ENCODE results near the gene RAB32.

RAB32 gene

DNA sequence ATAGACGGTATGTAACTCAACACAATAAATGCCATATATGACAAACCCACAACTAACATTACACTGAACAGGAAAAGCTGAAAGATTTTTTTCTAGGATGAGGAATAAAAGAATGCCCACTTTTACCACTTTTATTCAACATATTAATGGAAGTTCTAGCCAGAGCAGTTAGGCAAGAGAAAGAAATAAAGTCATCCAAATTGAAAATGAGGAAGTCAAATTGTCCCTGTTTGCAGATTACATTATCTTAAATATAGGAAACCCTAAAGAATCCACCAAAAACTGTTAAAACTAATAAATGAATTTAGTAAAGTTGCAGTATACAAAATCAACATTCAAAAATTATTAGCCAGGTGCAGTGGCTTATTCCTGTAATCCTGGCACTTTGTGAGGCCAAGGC is 30.6 kb downstream of the RAB32 start:
- Histone ChIP-seq H3K27ac (no peak overlapping the region), H4K20me1 (no peaks in the 10 kb centered on the region), H3K4me2 (no peak overlapping the region; a peak in 1 of 22 replicates), H3K4me3 (no peak overlapping the region), H3K9me3 (replicated peaks in 1 of 11) (peaks cover 0 to 11% (median 4%) of the 10 kb centered on the region in 11 experiments; a peak in 6 of 22 replicates), H3K4me1 (peaks cover 0 to 18% (median 0%) of the 10 kb centered on the region in 10 experiments; a peak in 3 of 20 replicates), H3K9ac (no peak overlapping the region), H3K36me3 (no peaks in the 10 kb centered on the region), H3K27me3 (no peaks in the 10 kb centered on the region)
- no peak for TF ChIP-seq Cebpa-rat (IDR thresholded peaks at IDR 0.05)

DNA sequence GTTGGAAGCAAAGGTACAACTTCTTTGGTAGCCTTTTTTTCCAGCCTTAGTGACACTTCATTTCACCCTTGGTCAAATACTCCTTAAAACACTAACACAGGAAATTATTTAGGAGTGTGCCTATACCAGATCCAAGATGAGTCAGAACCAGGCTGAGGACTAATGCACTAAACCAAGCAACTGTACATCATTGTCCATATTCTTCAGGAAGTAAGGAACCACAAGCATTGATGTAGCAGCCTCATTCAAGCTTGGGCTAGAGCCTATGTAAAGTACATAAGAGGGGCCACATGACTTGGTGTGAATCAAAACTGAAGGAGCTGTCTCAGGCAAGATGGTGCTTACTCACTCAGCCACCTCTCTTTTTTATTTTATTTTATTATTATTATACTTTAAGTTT is 34.4 kb downstream of the RAB32 start:
- H3K9ac ChIP-seq: no peak overlapping the region
- no peak for TF ChIP-seq Cebpa-rat (IDR thresholded peaks at IDR 0.05)
- H3K36me3 ChIP-seq: no peaks in the 10 kb centered on the region
- peaks cover 0 to 17% (median 5%) of the 10 kb centered on the region in 11 experiments; a peak in 9 of 22 replicates for H3K9me3 ChIP-seq (replicated peaks in 1 of 11)
- H3K27me3 ChIP-seq: no peaks in the 10 kb centered on the region
- H3K4me2 ChIP-seq: no peak overlapping the region
- H3K27ac ChIP-seq: no peak overlapping the region
- no peaks in the 10 kb centered on the region for H4K20me1 ChIP-seq
- no peak overlapping the region for H3K4me3 ChIP-seq
- peaks cover 0 to 27% (median 0%) of the 10 kb centered on the region in 10 experiments; a peak in 7 of 20 replicates for H3K4me1 ChIP-seq

DNA sequence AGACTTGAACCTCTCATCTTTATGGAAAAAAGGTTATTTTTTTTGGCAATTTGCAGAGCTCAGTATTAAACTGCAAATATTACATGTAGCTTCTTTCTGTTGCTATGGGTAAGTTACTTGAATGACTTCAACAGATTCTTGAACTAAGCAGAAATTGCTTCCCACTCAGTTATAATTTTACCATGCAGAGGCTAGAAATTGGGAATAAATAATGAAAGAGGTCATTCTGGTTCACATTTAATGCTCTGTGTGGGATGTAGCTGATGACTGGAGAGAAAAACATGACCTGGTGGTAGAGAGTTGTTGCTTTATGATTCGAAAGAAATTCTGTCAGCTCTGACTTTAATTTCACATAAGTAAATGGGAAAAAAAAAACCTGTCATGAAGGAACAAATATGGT is 38.3 kb downstream of the RAB32 start:
- H4K20me1 ChIP-seq: no peaks in the 10 kb centered on the region
- H3K36me3 ChIP-seq: no peaks in the 10 kb centered on the region
- peak overlapping the region in 2 of 11 experiments; percentile 15 to 38; a peak in 1 of 22 replicates for H3K4me2 ChIP-seq
- H3K4me1 ChIP-seq: peaks cover 0 to 34% (median 0%) of the 10 kb centered on the region in 10 experiments; a peak in 7 of 20 replicates
- TF ChIP-seq Cebpa-rat (IDR thresholded peaks at IDR 0.05): no peak
- H3K27me3 ChIP-seq: no peaks in the 10 kb centered on the region
- H3K9me3 ChIP-seq (replicated peaks in 1 of 11): peaks cover 0 to 7% (median 0%) of the 10 kb centered on the region in 11 experiments; a peak in 6 of 22 replicates
- H3K27ac ChIP-seq: no peak overlapping the region
- no peak overlapping the region for H3K4me3 ChIP-seq
- H3K9ac ChIP-seq: no peak overlapping the region

DNA sequence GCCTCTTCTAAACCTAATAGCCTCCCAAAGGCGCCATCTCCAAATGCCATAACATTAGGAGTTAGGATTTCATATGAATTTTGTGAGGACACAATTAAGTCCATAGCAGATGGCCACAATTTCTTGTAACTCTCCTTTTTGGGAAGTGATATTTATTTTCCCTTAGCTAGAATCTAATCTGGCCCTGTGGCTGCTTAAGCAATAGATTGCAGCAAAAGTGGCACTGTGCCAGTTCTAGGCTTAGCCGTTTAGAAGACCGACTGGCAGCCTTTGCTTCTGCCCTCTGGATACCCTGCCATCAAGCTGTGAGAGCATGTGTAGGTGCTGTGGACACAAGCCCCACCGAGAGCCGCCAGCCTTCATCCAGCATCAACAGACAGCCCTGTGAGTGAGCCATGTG is 39.2 kb downstream of the RAB32 start:
- no peak overlapping the region for H3K4me3 ChIP-seq
- H3K9ac ChIP-seq: no peak overlapping the region
- H4K20me1 ChIP-seq: no peaks in the 10 kb centered on the region
- peak overlapping the region in 1 of 11 experiments; percentile 15; a peak in 1 of 22 replicates for H3K27ac ChIP-seq
- peaks cover 0 to 7% (median 0%) of the 10 kb centered on the region in 11 experiments; a peak in 6 of 22 replicates for H3K9me3 ChIP-seq (replicated peaks in 1 of 11)
- peak overlapping the region in 4 of 11 experiments; percentile 26 to 47 (median 38); a peak in 8 of 22 replicates for H3K4me2 ChIP-seq
- TF ChIP-seq Cebpa-rat (IDR thresholded peaks at IDR 0.05): peak in 2 of 11 experiments; percentile 22 to 25; a peak in 3 of 22 replicates
- H3K27me3 ChIP-seq: no peaks in the 10 kb centered on the region
- H3K4me1 ChIP-seq: peaks cover 0 to 42% (median 0%) of the 10 kb centered on the region in 10 experiments; a peak in 8 of 20 replicates
- H3K36me3 ChIP-seq: no peaks in the 10 kb centered on the region

DNA sequence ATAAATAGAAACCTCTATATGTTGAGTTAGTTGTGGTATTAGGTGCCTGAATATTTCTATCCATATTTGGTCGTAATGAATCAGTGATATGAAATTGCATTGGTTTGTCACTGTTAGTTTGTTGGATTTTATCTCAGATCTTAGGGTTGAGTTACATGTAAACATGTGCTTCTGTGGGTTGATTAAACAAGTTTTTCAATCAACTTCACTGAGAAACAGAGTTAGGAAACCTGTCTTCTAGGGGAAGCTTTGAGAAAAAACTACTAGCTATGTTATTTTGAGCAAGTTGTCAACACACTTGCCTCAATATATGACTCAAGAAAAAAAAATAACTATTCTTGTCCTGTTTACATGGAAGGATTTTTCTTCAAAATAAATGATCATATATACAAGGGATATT is 40.3 kb downstream of the RAB32 start:
- Histone ChIP-seq H3K4me2 (no peak overlapping the region), H3K36me3 (no peaks in the 10 kb centered on the region), H3K4me3 (no peak overlapping the region), H4K20me1 (no peaks in the 10 kb centered on the region), H3K9ac (no peak overlapping the region), H3K27me3 (no peaks in the 10 kb centered on the region), H3K27ac (no peak overlapping the region), H3K9me3 (replicated peaks in 1 of 11) (peaks cover 0 to 7% (median 0%) of the 10 kb centered on the region in 11 experiments; a peak in 6 of 22 replicates), H3K4me1 (peaks cover 0 to 44% (median 0%) of the 10 kb centered on the region in 10 experiments; a peak in 8 of 20 replicates)
- no peak for TF ChIP-seq Cebpa-rat (IDR thresholded peaks at IDR 0.05)

DNA sequence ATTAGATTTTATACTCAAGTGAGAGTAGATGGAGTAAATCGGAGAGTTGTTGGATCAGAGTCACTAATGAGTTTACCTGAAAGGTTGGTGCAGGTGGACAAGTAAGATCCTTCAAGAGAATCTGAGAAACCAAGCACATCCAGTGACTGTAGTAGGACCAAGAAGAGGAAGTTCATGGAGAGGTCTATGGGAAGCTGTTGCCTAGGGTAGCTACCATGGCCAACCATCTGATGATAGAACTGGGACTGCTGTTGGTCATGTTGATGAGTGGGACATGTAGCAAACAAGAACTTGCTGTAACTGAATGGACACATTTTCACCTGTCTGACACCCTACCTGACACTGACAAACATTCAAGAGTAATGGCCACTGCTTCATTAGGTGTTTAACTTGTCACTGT is 43.8 kb downstream of the RAB32 start:
- Histone ChIP-seq H3K27ac (no peak overlapping the region), H3K9ac (no peak overlapping the region), H4K20me1 (no peaks in the 10 kb centered on the region), H3K4me1 (peaks cover 0 to 44% (median 0%) of the 10 kb centered on the region in 10 experiments; a peak in 8 of 20 replicates), H3K4me2 (peak overlapping the region in 2 of 11 experiments; percentile 4 to 21; a peak in 2 of 22 replicates), H3K9me3 (replicated peaks in 1 of 11) (peaks cover 0 to 6% (median 0%) of the 10 kb centered on the region in 11 experiments; a peak in 6 of 22 replicates), H3K36me3 (no peaks in the 10 kb centered on the region), H3K4me3 (no peak overlapping the region), H3K27me3 (no peaks in the 10 kb centered on the region)
- no peak for TF ChIP-seq Cebpa-rat (IDR thresholded peaks at IDR 0.05)

DNA sequence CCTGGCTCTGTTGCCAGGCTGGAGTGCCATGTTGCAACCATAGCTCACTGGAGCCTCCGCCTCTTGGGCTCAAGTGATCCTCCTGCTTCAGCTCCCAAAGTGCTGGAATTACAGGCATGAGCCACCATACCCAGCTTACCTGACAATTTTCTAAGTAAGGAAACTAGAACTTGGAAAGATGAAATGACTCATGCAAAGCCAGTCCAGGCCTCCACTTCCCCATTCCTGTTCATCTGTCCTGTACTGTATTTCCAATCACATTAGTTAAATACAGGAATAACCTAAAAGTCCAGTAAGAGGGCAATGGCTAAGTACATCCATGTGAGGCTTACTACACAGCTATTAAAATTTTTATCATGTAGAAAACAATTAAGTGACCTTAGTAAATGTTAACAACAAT is 46.9 kb downstream of the RAB32 start:
- H3K4me3 ChIP-seq: no peak overlapping the region
- no peak overlapping the region for H3K9ac ChIP-seq
- H3K9me3 ChIP-seq (replicated peaks in 1 of 11): no peaks in the 10 kb centered on the region
- H3K27me3 ChIP-seq: no peaks in the 10 kb centered on the region
- no peaks in the 10 kb centered on the region for H3K36me3 ChIP-seq
- no peak overlapping the region for H3K27ac ChIP-seq
- no peak for TF ChIP-seq Cebpa-rat (IDR thresholded peaks at IDR 0.05)
- H4K20me1 ChIP-seq: no peaks in the 10 kb centered on the region
- peak overlapping the region in 2 of 11 experiments; percentile 34 to 57; a peak in 2 of 22 replicates for H3K4me2 ChIP-seq
- H3K4me1 ChIP-seq: peaks cover 0 to 52% (median 16%) of the 10 kb centered on the region in 10 experiments; a peak in 15 of 20 replicates

DNA sequence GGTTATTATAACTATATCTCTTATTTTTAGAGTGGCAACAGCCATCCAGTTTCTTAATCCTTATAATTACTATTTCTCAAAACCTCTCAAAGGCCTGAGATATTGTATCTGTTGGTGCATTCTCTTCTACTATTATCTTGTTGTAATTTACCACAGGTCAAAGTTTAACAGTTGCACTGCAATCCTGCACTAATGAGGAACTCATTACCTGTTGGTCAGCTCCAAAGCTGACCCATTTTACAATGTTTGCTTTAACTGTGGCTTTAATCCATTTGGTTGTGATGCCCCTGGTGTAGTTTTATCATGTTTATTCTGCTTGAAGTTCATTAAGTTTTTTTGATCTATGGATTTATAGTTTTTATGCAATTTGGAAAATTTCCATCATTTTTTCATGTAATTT is 48.8 kb downstream of the RAB32 start:
- no peak overlapping the region for H3K4me3 ChIP-seq
- H3K4me1 ChIP-seq: peaks cover 8 to 63% (median 31%) of the 10 kb centered on the region in 10 experiments
- no peak overlapping the region for H3K9ac ChIP-seq
- no peaks in the 10 kb centered on the region for H3K36me3 ChIP-seq
- H3K27ac ChIP-seq: no peak overlapping the region
- TF ChIP-seq Cebpa-rat (IDR thresholded peaks at IDR 0.05): no peak
- no peaks in the 10 kb centered on the region for H3K9me3 ChIP-seq (replicated peaks in 1 of 11)
- no peak overlapping the region for H3K4me2 ChIP-seq
- H4K20me1 ChIP-seq: no peaks in the 10 kb centered on the region
- H3K27me3 ChIP-seq: no peaks in the 10 kb centered on the region

DNA sequence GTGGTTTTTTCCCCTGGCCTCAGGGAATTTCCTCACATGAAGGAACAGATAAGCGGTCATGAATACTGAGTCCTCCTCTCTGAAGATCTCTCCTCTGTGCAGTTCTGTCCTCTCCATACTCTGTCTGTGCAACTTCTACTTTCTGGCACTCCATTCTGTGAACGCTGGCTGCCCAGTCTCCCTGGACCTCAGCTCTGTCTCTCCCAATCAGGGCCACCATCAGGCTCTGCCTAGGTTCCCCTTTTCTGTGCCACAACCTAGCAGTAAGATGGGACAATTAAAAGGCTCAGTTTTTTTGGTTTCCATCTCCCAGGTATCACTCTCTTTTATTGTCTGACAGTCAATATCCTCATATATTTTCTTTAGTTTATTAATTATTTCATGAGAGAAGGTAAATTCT is 50.4 kb downstream of the RAB32 start:
- Histone ChIP-seq H3K4me2 (peak overlapping the region in 6 of 11 experiments; percentile 57 to 96 (median 86); a peak in 11 of 22 replicates), H3K27ac (peak overlapping the region in 4 of 11 experiments; percentile 19 to 77 (median 46); a peak in 6 of 22 replicates), H3K4me3 (no peak overlapping the region), H4K20me1 (no peaks in the 10 kb centered on the region), H3K9ac (peak overlapping the region in 2 of 11 experiments; percentile 1 to 30; a peak in 2 of 22 replicates), H3K27me3 (no peaks in the 10 kb centered on the region), H3K36me3 (no peaks in the 10 kb centered on the region), H3K9me3 (replicated peaks in 1 of 11) (peaks cover 0 to 3% (median 0%) of the 10 kb centered on the region in 11 experiments; a peak in 1 of 22 replicates), H3K4me1 (peaks cover 8 to 67% (median 31%) of the 10 kb centered on the region in 10 experiments)
- TF ChIP-seq Cebpa-rat (IDR thresholded peaks at IDR 0.05): no peak
